ENCODE data around the gene PARS2. TPM values are rescaled to one million over a fixed set of nuclear protein-coding genes. Genes with fewer than 3 reads are reported as not detected.

The PARS2 gene
- 6.3 and 7.9 TPM in 2 replicates for total RNA-seq

DNA sequence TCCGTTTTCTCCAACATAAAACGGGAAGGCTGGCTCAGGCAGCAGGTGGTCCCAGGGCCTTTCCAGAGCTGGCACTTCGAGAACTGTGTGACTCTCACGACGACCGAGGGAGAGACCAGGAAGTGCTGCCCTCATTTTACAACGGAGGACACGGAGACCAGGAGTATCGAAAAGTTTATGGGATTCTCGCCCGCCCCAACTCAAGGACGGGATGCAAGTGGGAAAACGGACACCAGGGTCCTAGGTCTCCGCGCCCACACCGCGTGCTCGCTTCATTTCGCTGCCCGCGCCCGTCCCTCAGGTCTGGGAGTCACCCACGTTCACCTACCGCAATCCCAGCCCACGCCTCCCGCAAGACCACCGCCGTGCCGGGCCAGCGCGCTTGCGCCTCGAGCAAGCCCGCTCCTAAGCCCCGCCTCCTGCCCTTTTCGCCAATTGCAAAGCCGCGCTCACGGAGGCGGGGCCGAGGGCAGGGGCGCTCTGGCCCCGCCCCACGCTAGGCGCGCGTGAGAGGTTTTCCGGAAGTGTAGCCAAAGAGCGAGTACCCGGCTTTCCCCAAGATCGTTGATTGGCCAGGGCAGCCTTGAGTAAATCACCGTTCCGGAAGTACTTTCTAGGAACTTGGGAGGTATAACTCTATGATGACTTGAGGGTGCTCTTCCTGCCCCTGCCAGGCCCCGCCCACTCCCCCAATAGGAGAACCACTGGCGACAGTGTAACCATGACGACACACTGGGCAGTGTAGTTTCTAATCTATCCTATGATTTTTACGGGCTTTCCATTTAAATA lies at the start of gene PARS2:
PARS2 (minus strand) TSS at position 391 of the 789 bp plus-strand sequence. CDS start 5,362 bp downstream, outside the sequence.

DNA sequence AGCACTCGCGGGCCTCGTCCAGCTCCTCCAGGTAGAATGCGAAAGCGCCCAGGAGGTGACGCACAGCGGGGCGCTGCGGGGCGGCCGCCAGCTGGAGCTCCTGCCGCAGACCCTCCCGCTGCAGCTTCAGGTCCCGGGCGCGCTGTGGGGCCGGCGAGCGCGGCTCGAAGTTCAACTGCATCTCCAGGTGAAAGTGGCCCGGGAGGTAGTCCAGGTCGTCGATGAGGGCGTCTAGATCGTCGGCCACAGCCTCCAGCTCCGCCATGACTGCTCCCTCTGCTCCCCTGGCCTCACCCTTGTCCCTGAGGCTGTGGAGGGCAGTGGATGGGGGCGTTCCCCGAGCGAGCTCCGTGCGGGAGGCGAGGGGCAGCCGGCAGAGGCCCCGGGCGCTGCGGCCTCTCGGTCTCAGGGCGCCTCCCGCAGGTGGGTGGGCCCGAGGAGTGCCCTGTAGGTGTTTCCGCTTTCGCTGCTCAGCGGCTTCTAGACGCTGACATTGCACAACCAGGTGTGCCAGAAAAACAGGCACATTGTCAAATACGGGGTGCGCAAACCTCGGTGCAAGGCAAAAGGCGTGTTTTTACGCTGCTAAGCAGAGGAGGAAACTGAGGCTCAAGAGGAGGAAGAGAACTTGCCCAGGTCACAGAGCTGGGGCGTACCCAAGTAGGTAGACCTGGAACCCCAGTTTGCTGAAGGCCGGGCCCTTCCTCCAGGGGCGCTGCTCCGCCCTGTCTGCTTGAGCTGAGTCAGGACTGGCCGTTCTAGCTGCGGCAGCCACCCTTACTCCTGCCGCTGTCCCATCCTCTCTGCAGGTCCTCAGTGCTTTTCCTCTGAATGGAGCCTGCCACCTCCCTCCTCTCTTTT lies 36.8 kb upstream of the PARS2 start, which contains the start of gene TTC22:
TTC22 (minus strand) TSS at position 425 of the 861 bp plus-strand sequence; CDS start at position 265, 160 bp downstream.

DNA sequence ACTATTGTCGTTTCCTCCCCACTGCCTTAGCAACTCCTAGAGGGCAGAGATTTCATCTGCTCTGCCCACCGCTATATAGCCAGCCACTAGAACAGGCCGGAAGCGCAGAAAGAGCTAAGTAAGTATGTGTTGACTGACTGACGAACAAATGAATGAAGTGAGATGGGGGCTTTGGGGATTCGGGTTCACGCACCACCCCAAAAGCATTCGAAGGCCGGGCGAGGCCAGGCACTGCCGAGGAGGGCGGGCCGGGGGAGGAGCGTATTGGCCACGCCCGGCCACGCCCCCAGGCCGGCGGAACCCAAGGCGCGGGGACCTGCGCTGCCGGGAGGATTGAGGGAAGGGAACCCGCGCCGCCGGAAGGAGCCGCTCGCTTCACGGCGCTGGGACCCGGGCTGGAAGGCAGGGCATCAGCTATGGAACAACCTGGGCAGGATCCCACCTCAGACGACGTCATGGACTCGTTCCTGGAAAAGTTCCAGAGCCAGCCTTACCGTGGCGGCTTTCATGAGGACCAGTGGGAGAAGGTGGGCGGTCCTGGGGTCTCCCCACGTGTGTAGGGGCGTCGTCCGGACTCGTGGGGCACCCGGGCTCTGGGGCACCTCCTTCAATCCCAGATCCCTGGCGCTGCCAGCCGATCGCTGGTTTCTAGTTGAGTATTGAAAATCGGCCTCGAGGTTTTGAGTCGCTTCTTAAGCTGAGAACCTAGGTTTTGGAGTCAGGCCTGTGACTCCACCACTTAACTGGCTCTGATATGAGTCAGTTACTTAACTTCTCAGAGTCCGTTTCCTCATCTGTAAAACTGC lies 48.6 kb downstream of the PARS2 start, which contains the start of gene TTC4:
TTC4 (plus strand) TSS at position 369 of the 806 bp plus-strand sequence; CDS start at position 417, 48 bp downstream.

Other genes starting within 250 kb of the PARS2 start
- gene ACOT11, start 216.3 kb downstream of the PARS2 start, total RNA-seq, result 3.4 and 4.9 TPM in 2 replicates
- not detected in 2 replicates for gene FAM151A, start 141.0 kb downstream of the PARS2 start, total RNA-seq
- gene MROH7, start 122.7 kb downstream of the PARS2 start, total RNA-seq, result 0.24 TPM in 1 of 2 replicates, not detected in the other
- 26.4 and 27.2 TPM in 2 replicates for gene TTC4, start 48.7 kb downstream of the PARS2 start, total RNA-seq
- gene TTC22, start 36.8 kb upstream of the PARS2 start, total RNA-seq, result 10.6 and 16.8 TPM in 2 replicates
- 222 and 325 TPM in 2 replicates for gene DHCR24, start 122.7 kb upstream of the PARS2 start, total RNA-seq
- 1.7 and 9.0 TPM in 2 replicates for gene TMEM61, start 216.1 kb upstream of the PARS2 start, total RNA-seq
- not detected in 2 replicates for gene BSND, start 234.4 kb upstream of the PARS2 start, total RNA-seq